ENCODE results near the gene KCNC3. TPM values are rescaled to one million over a fixed set of nuclear protein-coding genes. Genes with fewer than 3 reads are reported as not detected.

KCNC3 gene
- total and polyA plus RNA-seq, 2 experiments from 2014 or later, result 1.3 to 3.4 TPM

GRCh38 chr19:50333737-50334617 is 4.8 kb upstream of the KCNC3 start:
- H3K4me2 ChIP-seq, result peak overlapping the region; percentile 98
- peak overlapping the region; percentile 86 for H2AFZ ChIP-seq
- H3K36me3 ChIP-seq (ENCODE audit: insufficient read depth), result no peaks in the 10 kb centered on the region
- Mint-ChIP-seq H3K36me3 (ENCODE audit: low read depth) (peaks cover 53% of the 10 kb centered on the region), H3K9me3 (peaks cover 94% of the 10 kb centered on the region), H3K27me3 (ENCODE audit: insufficient read depth, low read depth, poor library complexity) (peaks cover 10% of the 10 kb centered on the region), H3K4me1 (no peaks in the 10 kb centered on the region), H3K4me3 (no peak overlapping the region), H3K27ac (no peak overlapping the region)
- peak overlapping the region; percentile 100 for H3K27ac ChIP-seq (ENCODE audit: low read depth)
- peaks cover 4% of the 10 kb centered on the region for H3K79me2 ChIP-seq (replicated peaks; ENCODE audit: insufficient read depth)
- H3K4me1 ChIP-seq (ENCODE audit: insufficient read depth), result peaks cover 14% of the 10 kb centered on the region
- H3F3A ChIP-seq (replicated peaks; ENCODE audit: low read depth), result peaks cover 21% of the 10 kb centered on the region
- DNase-seq (ENCODE audit: low spot score), result peak; percentile 50
- no peaks in the 10 kb centered on the region; the same call in 1 of the 2 replicates for H4K20me1 ChIP-seq (replicated peaks; ENCODE audit: insufficient read depth)
- 0 out of 2 replicates have a peak, but pooled peaks cover 3% of the 10 kb centered on the region for H3K9me2 ChIP-seq (ENCODE audit: insufficient read depth)
- H3K4me3 ChIP-seq, result peak overlapping the region; percentile 88
- no peak for ATAC-seq
- TF ChIP-seq ZNF114 (CRISPR knock-in tag; IDR thresholded peaks at IDR 0.05), result no peak
- TF ChIP-seq POLR2AphosphoS5 (IDR thresholded peaks at IDR 0.05; ENCODE audit: low read depth), result peak; percentile 97
- H3K27me3 ChIP-seq (ENCODE audit: insufficient read depth), result peaks cover 5% of the 10 kb centered on the region; the same call in 1 of the 2 replicates

DNA sequence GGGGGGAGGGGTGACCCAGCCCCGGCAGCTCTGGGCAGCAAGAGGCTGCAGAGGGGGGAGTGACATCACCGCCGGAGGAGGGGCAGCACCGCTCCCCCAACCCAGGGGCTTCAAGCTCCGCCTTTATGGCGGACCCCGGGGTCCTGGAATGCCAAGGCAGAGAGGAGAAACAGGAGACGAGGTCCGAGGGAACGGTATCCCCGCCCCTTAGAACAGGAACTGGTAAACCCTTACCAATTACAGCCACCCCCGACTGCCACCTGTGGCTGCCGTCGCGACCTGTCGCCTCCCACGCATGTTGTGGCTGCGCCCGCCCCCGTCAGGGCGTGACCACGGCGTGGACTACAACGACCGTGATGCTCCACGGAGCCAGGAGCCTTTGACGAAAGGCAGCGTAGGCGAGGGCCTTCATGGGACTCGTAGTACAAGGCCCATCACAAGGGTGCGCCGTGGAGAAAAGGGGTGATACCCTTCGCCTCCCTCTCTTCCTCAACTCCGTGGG is 4.1 kb upstream of the KCNC3 start:
- Histone ChIP-seq H3K9me2 (ENCODE audit: insufficient read depth) (0 out of 2 replicates have a peak, but pooled peaks cover 3% of the 10 kb centered on the region), H3K27ac (ENCODE audit: low read depth) (peak overlapping the region; percentile 100), H3K4me3 (peak overlapping the region; percentile 88), H4K20me1 (replicated peaks; ENCODE audit: insufficient read depth) (no peaks in the 10 kb centered on the region; the same call in 1 of the 2 replicates), H2AFZ (peak overlapping the region; percentile 86), H3K36me3 (ENCODE audit: insufficient read depth) (no peaks in the 10 kb centered on the region), H3F3A (replicated peaks; ENCODE audit: low read depth) (peaks cover 21% of the 10 kb centered on the region), H3K79me2 (replicated peaks; ENCODE audit: insufficient read depth) (peaks cover 4% of the 10 kb centered on the region), H3K4me2 (peak overlapping the region; percentile 98), H3K27me3 (ENCODE audit: insufficient read depth) (peaks cover 8% of the 10 kb centered on the region), H3K4me1 (ENCODE audit: insufficient read depth) (peaks cover 14% of the 10 kb centered on the region)
- peak; percentile 97 for TF ChIP-seq ETS1 (IDR thresholded peaks at IDR 0.05)
- no peak for TF ChIP-seq EZH2phosphoT487 (IDR thresholded peaks at IDR 0.05; ENCODE audit: unreplicated experiment)
- H3K4me1 Mint-ChIP-seq, result no peaks in the 10 kb centered on the region
- peak; percentile 96 for DNase-seq (ENCODE audit: low spot score)
- no peak for ATAC-seq
- peaks cover 89% of the 10 kb centered on the region for H3K9me3 Mint-ChIP-seq
- H3K27ac Mint-ChIP-seq, result no peak overlapping the region
- H3K36me3 Mint-ChIP-seq (ENCODE audit: low read depth), result peaks cover 53% of the 10 kb centered on the region
- peaks cover 8% of the 10 kb centered on the region for H3K27me3 Mint-ChIP-seq (ENCODE audit: insufficient read depth, low read depth, poor library complexity)
- H3K4me3 Mint-ChIP-seq, result no peak overlapping the region

DNA sequence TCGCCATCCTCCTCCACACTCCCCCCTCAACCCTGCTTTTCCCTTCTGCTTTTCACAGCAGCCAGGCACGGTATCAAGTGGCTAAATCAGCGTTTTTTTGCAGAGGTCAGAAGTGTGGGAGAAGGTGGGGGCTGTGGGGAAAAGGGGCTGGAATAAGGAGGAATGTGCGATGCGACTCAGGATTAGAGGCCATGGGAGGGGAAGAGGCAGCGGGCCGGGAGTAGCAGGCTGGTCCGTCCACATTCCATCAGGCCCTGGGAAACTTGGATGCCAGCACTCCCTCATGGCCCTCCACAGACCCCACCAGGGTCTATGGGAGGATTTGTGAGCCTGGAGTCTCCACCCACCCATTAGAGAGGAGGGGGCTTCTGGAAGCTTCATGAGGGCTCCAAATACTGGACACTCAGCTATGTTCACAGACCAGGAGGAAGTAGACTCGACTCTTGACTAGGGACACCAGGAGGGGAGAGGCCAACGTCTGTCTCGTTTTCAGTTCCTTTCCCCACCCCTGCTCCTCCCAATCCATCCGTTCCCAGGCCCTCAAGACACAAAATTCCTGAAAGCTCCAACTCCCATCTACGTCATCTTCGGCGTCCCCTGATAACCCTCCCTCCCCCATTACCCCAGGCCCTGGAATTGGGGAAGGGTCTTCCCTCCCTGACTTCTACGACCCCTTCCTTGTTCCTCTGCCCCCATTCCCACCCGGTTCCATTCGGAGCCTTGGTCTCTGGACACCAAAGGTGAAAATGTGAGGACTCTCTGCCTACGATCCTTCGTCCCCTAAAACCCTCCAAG is 3.3 kb upstream of the KCNC3 start:
- H2AFZ ChIP-seq, result peak overlapping the region; percentile 83; the same call in 1 of the 2 replicates
- Mint-ChIP-seq H3K27ac (no peak overlapping the region), H3K4me1 (no peaks in the 10 kb centered on the region), H3K4me3 (no peak overlapping the region), H3K36me3 (ENCODE audit: low read depth) (peaks cover 54% of the 10 kb centered on the region), H3K9me3 (peaks cover 85% of the 10 kb centered on the region), H3K27me3 (ENCODE audit: insufficient read depth, low read depth, poor library complexity) (peaks cover 12% of the 10 kb centered on the region)
- peak overlapping the region; percentile 98 for H3K4me2 ChIP-seq
- peaks cover 21% of the 10 kb centered on the region for H3F3A ChIP-seq (replicated peaks; ENCODE audit: low read depth)
- ATAC-seq, result no peak
- H3K27ac ChIP-seq (ENCODE audit: low read depth), result peak overlapping the region; percentile 100
- H4K20me1 ChIP-seq (replicated peaks; ENCODE audit: insufficient read depth), result peaks cover 2% of the 10 kb centered on the region; the same call in 1 of the 2 replicates
- H3K9me2 ChIP-seq (ENCODE audit: insufficient read depth), result 0 out of 2 replicates have a peak, but pooled peaks cover 3% of the 10 kb centered on the region
- peaks cover 7% of the 10 kb centered on the region for H3K79me2 ChIP-seq (replicated peaks; ENCODE audit: insufficient read depth)
- DNase-seq (ENCODE audit: low spot score), result peak; percentile 86
- peak overlapping the region; percentile 88 for H3K4me3 ChIP-seq
- H3K36me3 ChIP-seq (ENCODE audit: insufficient read depth), result no peaks in the 10 kb centered on the region
- H3K4me1 ChIP-seq (ENCODE audit: insufficient read depth), result peaks cover 16% of the 10 kb centered on the region
- H3K27me3 ChIP-seq (ENCODE audit: insufficient read depth), result peaks cover 15% of the 10 kb centered on the region
- TF ChIP-seq ZNF462 (CRISPR knock-in tag; IDR thresholded peaks at IDR 0.05) (no peak), EZH2phosphoT487 (IDR thresholded peaks at IDR 0.05; ENCODE audit: unreplicated experiment) (no peak)
